ENCODE data around the gene OR5C1.
"Not testable (repeated sequence)": the region's sequence is repeated elsewhere in the genome, so short reads cannot be mapped to it uniquely, and the experiment has no call there.

OR5C1 gene

DNA sequence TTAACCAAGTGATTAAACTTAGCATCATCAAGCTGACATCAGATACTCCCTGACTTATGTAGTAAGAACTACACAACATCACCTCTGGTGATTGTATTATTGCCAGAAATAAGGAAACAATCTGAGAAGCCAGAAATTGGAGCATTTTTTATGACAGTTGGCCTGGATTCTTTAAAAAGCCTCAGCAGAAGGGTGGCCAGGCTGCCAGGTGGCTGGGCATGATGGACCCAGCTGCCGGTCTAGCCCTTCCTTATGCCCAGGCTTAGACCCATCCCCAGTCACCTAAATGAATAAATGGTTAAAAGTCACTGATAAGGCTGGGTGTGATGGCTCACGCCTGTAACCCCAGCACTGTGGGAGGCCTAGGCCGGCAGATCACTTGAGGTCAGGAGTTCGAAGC lies 24.0 kb downstream of the OR5C1 start:
- peak; percentile 7 for DNase-seq

DNA sequence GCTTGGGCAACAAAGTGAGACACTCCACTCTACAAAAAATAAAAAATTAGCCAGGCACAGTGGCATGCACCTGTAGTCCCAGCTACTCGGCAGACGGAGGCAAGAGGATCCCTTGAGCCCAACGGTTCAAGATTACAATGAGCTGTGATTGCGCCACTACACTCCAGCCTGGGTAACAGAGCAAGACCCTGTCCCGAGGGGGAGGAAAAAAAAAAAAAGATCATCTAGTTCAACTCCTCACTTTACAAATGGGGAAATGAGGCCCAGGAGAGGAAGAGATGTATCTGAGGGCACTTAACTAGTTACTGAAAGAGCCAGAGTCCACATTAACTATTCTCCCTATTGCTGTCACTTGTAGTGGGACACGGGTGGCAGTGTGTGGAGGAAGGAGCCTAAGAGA lies 25.8 kb downstream of the OR5C1 start:
- DNase-seq, result peak; percentile 32

DNA sequence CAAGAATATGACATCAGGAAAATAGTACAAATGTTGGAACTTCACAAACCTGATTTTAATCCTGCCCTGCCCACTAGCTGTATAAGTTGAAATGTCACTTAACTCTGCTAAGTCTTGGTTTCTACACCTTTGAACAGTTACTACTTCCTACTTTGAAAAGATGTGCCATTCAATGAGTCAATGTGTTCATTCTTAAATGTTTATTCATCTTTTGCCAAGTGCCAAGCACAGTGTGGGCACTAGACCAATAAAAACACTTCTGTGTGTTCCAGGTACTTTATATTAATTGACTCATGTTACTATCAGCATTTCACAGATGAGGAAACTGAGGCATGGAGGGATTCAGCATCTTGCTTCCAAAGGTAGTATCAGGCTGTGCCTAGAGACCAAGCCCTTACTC lies 26.8 kb downstream of the OR5C1 start:
- DNase-seq, result no peak

DNA sequence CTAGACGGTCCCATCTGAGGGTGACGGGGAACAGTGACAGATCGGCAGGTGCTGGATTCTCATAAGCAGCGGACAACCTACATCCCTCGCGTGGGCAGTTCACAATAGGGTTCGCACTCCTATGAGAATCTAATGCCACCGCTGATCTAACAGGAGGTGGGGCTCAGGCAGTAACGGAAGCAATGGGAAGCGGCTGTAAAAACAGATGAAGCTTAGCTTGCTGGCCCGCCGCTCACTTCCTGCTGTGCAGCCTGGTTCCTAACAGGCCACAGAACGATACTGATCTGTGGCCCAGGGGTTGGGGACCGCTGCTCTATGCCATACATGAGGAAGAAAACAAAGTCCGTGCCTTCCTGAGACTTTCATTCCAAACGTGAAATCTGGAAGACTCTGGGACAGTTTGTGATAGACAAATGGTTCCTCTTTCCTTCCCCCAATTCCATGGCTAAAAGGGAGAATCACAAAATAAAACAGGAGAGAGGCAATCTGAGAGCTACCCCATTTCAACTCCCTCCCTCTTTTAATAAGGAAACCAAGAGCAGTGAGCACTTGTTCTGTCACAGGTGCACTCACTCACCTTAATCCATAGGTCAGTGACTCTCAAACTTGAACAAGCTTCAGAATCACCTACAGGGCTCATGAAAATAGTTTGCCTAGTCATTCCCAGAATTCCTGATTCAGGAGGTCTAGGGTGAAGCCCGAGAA lies 27.6 kb downstream of the OR5C1 start:
- peak; percentile 66 for DNase-seq

DNA sequence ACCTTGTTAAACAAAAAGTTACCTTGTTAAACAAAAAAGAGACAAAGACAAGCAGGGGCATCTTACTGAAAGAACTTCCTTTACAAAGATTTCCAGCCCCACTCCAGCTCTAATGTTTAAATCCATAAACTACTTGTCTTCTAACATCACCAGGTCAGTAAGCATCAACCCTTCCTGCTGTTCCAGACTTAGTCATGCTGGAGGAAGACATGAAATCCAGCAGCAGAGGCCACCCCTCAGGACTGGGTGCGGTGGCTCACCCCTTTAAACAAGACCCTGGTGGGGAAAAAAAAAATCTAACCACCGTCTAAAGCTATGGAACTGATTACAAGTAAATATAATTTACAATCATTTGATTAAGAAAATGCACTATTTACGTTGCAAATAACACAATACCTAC lies 30.6 kb downstream of the OR5C1 start:
- no peak for DNase-seq

DNA sequence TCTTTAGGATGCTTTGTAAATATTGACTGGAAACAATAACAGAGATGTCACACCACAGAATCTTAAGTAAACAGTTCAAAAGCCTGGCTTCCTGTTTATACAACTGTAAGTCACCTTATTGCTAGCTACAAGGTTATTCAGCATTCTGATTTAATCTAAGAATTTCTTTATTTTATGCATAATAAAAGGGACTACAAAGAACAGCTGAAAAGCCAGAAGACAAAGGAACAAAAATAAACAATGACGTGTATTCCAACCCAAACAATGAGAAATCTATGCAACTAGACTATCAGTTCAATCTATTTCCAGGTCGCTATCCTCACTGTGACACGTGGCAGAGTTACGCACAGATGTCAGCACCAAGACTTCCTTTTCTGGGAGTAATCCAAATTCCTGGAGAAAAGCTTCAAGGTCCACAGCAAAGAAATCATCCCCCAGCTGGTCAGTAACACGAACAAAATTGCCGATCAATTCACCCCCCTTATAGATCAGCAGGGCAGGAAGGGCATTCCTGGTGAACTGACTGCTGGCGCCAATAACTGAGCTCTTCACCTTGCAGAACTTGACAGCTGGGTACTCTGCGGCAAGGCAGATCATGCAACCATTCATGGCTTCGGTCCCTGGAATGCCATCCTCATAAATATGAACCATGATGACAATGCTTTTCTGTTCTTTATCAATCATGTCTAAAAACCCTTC lies 31.2 kb downstream of the OR5C1 start:
- DNase-seq, result no peak

DNA sequence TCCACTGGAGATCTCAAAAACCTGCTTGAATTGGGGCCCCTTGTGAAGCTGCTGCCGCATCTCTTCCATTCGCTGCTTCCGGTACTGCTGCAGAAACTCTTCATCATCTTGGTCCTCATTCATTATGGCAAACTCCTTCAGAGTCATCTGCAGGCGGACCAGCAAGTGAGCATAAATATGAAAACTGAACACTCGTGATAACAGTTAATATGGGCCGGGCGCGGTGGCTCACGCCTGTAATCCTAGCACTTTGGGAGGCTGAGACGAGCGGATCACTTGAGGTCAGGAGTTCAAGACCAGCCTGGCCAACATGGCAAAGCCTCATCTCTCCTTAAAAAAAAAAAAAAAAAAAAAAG lies 31.7 kb downstream of the OR5C1 start:
- DNase-seq, result no peak

DNA sequence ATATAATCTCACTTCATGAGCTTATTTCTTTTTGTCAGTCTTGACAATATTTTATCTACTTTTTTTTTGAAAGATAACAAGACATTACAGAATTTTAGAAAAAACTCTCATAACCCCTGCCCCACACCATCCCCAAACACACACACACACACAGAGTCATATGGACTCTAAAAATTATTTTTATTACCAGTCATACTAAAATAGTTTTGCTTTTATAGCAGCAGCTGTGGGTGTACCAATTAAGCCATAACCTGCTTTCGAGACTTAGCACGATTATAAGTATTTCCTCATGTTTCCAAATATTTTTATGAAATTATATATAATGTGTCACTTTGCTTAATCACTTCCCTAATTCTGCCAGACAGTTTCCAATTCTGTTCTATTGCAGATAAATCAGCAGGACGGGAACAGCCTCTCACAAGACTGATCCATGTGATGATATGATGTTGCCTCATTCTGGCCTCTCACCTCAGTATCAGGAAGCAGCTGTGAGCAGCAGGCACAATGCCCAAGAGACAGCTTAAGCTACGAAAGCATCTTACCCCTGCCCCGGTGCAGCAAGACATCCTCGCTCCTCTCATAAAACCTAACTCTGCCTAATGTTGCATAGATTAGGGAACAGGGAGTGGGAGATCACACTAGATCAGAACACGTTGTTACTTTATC lies 32.7 kb downstream of the OR5C1 start:
- no peak for DNase-seq

DNA sequence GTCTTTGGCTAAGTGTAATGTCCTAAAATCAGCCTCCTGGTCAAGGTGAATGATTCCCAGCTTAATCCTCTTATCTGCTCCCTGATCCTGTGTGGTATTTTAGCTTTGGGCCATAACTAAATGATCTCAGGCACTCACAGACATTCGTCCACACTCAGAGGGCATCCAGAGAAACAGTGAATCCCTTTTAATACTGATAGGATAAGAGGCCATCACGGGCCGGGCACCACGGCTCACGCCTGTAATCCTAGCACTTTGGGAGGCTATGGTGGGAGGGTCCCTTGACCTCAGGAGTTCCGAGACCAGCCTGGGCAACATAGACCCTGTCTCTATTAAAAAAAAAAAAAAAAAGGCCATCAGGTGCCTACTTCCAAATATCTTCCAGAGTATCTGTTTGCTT lies 33.3 kb downstream of the OR5C1 start:
- no peak for DNase-seq

DNA sequence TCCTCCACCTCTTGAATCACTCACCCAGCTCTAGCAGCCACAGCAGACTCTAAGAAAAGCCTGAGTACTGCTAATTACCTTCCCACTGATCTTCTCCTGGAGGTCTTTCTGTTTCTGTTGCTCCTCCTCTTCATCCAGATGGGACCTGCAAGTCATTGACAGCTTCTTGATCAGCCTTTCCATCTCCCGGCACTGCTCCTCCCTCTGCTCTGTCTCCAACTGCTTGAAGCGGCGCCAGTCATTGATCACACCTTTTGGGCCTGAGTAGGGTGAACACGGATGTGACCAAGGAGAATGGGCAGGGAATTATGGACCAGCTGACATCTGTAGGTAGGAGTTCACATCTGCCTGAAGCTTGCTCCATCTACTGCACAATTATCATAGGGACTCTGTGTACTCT lies 34.2 kb downstream of the OR5C1 start:
- no peak for DNase-seq

DNA sequence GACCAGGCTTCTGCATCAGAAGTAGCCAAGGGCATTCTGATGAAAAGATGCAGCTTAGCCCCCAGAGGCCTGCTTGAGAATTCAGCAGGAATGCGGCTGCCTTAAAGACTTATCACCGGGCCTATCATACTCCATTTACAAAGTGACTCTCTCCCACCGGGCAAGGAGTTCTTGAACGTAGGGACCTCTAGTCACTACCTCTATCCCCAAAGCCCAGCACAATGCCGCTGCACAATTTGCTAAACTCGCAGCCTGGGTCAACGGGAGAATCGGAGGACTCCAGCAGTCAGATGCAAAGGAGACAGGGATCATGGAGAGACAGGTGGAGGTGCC lies 39.0 kb downstream of the OR5C1 start:
- DNase-seq, result no peak

DNA sequence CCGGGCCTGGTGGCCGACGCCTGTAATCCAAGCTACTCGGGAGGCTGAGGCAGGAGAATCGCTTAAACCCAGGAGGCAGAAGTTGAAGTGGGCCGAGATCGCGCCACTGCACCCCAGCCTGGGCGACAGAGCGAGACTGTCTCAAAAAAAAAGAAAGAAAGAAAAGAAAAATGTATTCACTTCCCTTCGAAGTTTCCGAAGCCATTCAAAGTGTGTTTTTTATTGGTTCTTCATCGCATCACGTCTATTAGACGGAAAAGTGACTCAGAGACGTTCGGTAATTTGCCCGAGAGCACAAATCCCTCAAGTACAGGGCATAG lies 40.2 kb downstream of the OR5C1 start:
- not testable (repeated sequence) for DNase-seq

DNA sequence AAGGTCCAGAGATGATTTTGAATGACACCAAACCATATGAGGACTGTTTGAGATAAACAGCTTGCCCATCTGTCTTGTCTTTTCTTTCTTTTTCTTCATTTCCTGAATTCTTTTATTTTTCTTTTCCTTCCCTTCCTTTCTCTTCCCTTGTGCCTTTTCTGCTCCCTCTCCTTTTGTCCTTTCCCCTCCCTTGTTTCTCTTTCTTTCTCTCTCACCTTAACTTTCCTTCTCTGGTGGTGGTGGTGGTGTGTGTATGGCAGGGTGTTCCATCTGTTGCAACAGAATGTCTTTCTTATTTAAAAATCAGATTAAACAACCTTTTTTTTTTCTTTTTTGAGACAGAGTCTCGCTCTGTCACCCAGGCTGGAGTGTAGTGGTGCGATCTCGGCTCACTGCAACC lies 43.5 kb downstream of the OR5C1 start:
- no peak for DNase-seq

DNA sequence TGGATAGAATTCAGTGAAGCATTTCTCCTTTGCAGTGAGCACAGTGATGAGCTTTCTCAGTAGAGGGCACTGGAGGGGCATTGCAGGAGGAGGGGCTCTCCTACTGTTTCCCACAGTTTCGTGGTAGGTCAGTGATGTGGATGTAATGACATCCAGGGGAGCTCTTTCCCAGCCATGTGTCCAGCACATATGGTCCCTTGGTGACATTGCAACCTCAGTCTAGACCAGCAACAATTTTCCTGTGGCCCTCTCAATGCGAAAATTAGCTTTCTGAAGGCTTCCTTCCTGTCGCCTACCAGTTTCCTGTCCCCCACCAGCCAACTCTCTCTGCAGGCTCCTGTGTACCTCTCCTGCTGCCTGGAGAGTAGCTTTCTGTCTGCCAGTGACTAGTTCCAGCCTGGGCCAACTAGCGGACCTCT lies 46.6 kb downstream of the OR5C1 start:
- peak; percentile 72 for DNase-seq

DNA sequence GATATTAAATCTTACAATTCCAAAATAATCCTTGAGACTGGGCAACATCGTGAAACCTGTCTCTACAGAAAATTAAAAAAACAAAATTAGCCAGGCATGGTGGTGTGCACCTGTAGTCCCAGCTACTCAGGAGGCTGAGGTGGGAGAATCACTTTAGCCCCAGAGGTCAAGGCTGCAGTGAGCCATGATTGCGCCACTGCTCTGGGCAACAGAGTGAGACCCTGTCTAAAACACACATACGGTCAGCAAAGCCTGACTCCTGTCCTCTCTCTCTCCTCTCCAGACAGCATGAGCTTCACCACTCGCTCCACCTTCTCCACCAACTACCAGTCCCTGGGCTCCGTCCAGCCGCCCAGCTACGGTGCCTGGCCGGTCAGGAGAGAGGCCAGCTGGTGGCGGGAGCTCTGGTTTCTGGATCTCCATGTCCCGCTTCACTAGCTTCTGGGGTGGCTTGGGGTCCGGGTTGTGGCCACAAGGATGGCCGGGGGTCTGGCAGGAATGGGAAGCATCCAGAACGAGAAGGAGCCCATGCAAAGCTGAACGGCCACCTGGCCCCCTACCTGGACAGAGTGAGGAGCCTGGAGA lies 48.6 kb downstream of the OR5C1 start:
- no peak for DNase-seq

DNA sequence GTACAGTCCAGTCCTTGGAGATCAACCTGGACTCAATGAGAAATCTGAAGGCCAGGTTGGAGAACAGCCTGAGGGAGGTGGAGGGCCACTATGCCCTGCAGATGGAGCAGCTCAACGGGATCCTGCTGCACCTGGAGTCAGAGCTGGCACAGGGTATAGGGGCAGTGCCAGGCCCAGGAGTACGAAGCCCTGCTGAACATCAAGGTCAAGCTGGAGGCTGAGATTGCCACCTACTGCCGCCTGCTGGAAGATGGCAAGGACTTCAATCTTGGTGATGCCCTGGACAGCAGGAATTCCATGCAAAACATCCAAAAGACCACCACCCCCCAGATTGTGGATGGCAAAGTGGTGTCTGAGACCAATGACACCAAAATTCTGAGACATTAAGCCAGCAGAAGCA lies 49.7 kb downstream of the OR5C1 start:
- DNase-seq, result not testable (repeated sequence)

All from activated CD8-positive, alpha-beta memory T cell treated with anti-CD3 and anti-CD28 coated beads for 24 hours (primary cell).